ENCODE measurements around the gene IQCM.

Gene IQCM

DNA sequence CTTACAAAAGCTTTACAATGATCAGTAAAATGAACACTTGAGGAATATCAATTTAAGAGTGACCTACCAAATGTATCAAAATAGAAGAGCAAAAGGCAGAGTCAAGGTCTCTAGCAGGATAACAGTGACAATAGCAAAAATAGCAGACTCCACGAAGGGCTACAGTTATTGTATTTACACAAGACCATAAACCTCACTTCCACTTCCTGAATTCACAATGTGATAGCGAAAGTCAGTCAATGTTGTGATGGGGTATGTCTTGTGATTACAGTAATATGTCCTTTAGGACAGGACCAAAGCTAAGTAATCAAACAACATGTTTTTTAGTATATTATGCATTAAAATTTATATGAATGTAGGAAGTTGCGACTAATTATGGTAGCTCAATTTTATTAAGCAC, 139.6 kb downstream of the IQCM start:
- TF ChIP-seq, protein P1, sequence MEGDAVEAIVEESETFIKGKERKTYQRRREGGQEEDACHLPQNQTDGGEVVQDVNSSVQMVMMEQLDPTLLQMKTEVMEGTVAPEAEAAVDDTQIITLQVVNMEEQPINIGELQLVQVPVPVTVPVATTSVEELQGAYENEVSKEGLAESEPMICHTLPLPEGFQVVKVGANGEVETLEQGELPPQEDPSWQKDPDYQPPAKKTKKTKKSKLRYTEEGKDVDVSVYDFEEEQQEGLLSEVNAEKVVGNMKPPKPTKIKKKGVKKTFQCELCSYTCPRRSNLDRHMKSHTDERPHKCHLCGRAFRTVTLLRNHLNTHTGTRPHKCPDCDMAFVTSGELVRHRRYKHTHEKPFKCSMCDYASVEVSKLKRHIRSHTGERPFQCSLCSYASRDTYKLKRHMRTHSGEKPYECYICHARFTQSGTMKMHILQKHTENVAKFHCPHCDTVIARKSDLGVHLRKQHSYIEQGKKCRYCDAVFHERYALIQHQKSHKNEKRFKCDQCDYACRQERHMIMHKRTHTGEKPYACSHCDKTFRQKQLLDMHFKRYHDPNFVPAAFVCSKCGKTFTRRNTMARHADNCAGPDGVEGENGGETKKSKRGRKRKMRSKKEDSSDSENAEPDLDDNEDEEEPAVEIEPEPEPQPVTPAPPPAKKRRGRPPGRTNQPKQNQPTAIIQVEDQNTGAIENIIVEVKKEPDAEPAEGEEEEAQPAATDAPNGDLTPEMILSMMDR (IDR thresholded peaks at IDR 0.05; ENCODE audit: low read depth, low read length): no peak
- no peak overlapping the region for H3K4me3 ChIP-seq (ENCODE audit: low read depth, low read length)

GRCh38 chr4:149645790-149646189, 169.9 kb downstream of the IQCM start:
- H3K4me3 ChIP-seq (ENCODE audit: low read depth, low read length): no peak overlapping the region
- TF ChIP-seq, protein P1 (IDR thresholded peaks at IDR 0.05; ENCODE audit: low read depth, low read length): no peak

- TF ChIP-seq, protein P1 (IDR thresholded peaks at IDR 0.05; ENCODE audit: low read depth, low read length): no peak
- no peak overlapping the region for H3K4me3 ChIP-seq (ENCODE audit: low read depth, low read length)
Measured at GRCh38 chr4:149638073-149638472, 177.6 kb downstream of the IQCM start.

DNA sequence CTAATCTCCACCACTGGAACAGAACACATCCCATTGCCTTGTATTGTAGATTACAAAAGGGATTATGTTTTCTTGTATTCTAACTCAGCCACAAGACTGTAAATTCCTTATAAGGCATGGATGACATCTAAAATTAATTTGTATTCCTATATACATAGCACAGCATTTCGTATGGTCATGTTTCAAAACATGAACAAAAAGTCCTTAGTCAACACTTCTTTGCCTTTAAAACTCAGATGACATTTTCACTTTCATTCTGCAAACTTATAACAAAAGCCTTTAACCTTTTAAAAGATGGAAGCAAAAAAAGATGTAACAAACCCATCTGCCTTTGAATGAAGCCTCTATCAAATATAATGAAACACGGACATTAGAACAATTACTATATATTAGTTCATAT, 181.3 kb downstream of the IQCM start:
- TF ChIP-seq, protein P1 (IDR thresholded peaks at IDR 0.05; ENCODE audit: low read depth, low read length): no peak
- no peak overlapping the region for H3K4me3 ChIP-seq (ENCODE audit: low read depth, low read length)

GRCh38 chr4:149631629-149632028, 184.0 kb downstream of the IQCM start:
- TF ChIP-seq, protein P1 (IDR thresholded peaks at IDR 0.05; ENCODE audit: low read depth, low read length): no peak
- H3K4me3 ChIP-seq (ENCODE audit: low read depth, low read length): no peak overlapping the region

DNA sequence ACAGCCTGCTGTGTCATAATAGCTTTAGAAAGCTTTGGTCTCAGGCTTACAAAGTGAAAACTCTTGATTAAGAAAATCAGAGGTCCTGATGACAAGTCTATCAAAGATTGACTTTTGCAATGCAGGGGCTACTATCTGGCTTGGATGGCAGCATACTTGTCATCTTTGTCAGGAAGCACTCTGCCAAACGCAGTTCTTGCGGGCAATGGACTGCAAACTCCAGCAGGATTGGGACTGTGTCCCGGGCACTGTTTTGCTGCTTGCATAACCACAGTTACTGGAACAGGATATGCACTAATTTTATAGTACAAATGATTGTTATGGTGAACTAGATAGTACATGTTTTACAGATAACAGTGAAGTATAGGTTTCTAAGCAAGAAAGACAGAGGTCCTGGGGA, 185.6 kb downstream of the IQCM start:
- H3K4me3 ChIP-seq (ENCODE audit: low read depth, low read length): no peak overlapping the region
- TF ChIP-seq, protein P1 (IDR thresholded peaks at IDR 0.05; ENCODE audit: low read depth, low read length): no peak

GRCh38 chr4:149605601-149606378, 209.9 kb downstream of the IQCM start:
- H3K4me3 ChIP-seq (ENCODE audit: low read depth, low read length): no peak overlapping the region
- TF ChIP-seq, protein P1 (IDR thresholded peaks at IDR 0.05; ENCODE audit: low read depth, low read length): no peak

Measured in WI38 (cell line).